Neural cell (in vitro differentiated cells): ENCODE data around the gene GPHN.

Experiments
- EP300 ChIP-seq: fragments of 450-650 bp; conservative IDR thresholded peaks from 2 replicates; pipeline ENCODE4 v1.6.1; 2014; ENCODE audit warnings: antibody characterized with exemption, mild to moderate bottlenecking, moderate library complexity; ENCODE audit not compliant: poor library complexity, severe bottlenecking
- EZH2 ChIP-seq: fragments of 200-600, 300-800 bp; shearing (Covaris generic), sonication (generic); IDR thresholded peaks from 2 replicates; pipeline ENCODE4 v1.6.1; 2014; ENCODE audit warnings: antibody characterized with exemption, low read length, borderline replicate concordance, mild to moderate bottlenecking; ENCODE audit not compliant: insufficient read depth, poor library complexity, severe bottlenecking
- MXI1 ChIP-seq: fragments of 450-650 bp; conservative IDR thresholded peaks from 2 replicates; pipeline ENCODE4 v1.6.1; 2014; ENCODE audit warnings: antibody characterized with exemption, mild to moderate bottlenecking; ENCODE audit not compliant: poor library complexity, severe bottlenecking
- RAD21 ChIP-seq: fragments of 450-650 bp; conservative IDR thresholded peaks from 2 replicates; pipeline ENCODE4 v1.6.1; 2014; ENCODE audit warnings: antibody characterized with exemption, mild to moderate bottlenecking, moderate library complexity
- REST ChIP-seq: IDR thresholded peaks from 2 replicates; pipeline ENCODE4 v1.6.1; 2012; ENCODE audit warnings: borderline replicate concordance
- SMC3 ChIP-seq: fragments of 450-650 bp; conservative IDR thresholded peaks from 2 replicates; pipeline ENCODE4 v1.6.1; 2014; ENCODE audit warnings: antibody characterized with exemption, mild to moderate bottlenecking, moderate library complexity; ENCODE audit not compliant: poor library complexity
- TF ChIP-seq, protein P1 (sequence below): fragments of 450-650 bp; IDR thresholded peaks from 2 replicates; pipeline ENCODE4 v1.5.1; 2014; ENCODE audit warnings: antibody characterized with exemption, mild to moderate bottlenecking, moderate library complexity; ENCODE audit not compliant: poor library complexity, severe bottlenecking

GRCh38 chr14:67162385-67162784 lies 654.4 kb downstream of the GPHN start:
- TF ChIP-seq MXI1, result no peak
- TF ChIP-seq, protein P1, sequence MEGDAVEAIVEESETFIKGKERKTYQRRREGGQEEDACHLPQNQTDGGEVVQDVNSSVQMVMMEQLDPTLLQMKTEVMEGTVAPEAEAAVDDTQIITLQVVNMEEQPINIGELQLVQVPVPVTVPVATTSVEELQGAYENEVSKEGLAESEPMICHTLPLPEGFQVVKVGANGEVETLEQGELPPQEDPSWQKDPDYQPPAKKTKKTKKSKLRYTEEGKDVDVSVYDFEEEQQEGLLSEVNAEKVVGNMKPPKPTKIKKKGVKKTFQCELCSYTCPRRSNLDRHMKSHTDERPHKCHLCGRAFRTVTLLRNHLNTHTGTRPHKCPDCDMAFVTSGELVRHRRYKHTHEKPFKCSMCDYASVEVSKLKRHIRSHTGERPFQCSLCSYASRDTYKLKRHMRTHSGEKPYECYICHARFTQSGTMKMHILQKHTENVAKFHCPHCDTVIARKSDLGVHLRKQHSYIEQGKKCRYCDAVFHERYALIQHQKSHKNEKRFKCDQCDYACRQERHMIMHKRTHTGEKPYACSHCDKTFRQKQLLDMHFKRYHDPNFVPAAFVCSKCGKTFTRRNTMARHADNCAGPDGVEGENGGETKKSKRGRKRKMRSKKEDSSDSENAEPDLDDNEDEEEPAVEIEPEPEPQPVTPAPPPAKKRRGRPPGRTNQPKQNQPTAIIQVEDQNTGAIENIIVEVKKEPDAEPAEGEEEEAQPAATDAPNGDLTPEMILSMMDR, result no peak
- TF ChIP-seq EZH2, result no peak
- no peak for TF ChIP-seq REST
- no peak for TF ChIP-seq RAD21
- no peak for TF ChIP-seq SMC3
- no peak for TF ChIP-seq EP300
